Keratinocyte (primary cell): ENCODE results near the gene EMP2. TPM values are rescaled to one million over a fixed set of nuclear protein-coding genes. Genes with fewer than 3 reads are reported as not detected.

Source experiments
- DNase-seq: peaks from one replicate; pipeline ENCODE4 v3.0.0-alpha.2; 2011; ENCODE audit warnings: low read depth, missing footprints, low spot score
- FAIRE-seq: peaks from 2 replicates; lab custom pipeline; 2011; peaks lifted over from hg19 to GRCh38; lab: Jason Lieb, UNC
- H2AFZ ChIP-seq: 2 replicates; pipeline ENCODE4 v1.6.0; 2012; ENCODE audit warnings: low read length, control low read depth, inconsistent platforms; ENCODE audit not compliant: control insufficient read depth
- H3K27ac ChIP-seq: 2 replicates; pipeline ENCODE4 v1.5.1; 2011; ENCODE audit warnings: low read length; ENCODE audit not compliant: control insufficient read depth, insufficient read depth
- H3K27me3 ChIP-seq: 3 replicates; pipeline ENCODE4 v1.6.0; 2011; ENCODE audit warnings: low read length; ENCODE audit not compliant: control insufficient read depth, insufficient read depth; ENCODE audit errors: extremely low read depth
- H3K36me3 ChIP-seq, 2 experiments: 2 replicates in 1 of 2; 3 replicates in 1 of 2; pipeline ENCODE4 v1.5.1; 2011; ENCODE audit warnings: low read length in 2 of 2, mild to moderate bottlenecking in 1 of 2; ENCODE audit not compliant: control insufficient read depth in 2 of 2, insufficient read depth in 2 of 2; ENCODE audit errors: extremely low read depth in 1 of 2
- H3K4me1 ChIP-seq: 3 replicates; pipeline ENCODE4 v1.5.1; 2011; ENCODE audit warnings: low read length; ENCODE audit not compliant: control insufficient read depth, insufficient read depth; ENCODE audit errors: extremely low read depth
- H3K4me2 ChIP-seq: 3 replicates; pipeline ENCODE4 v1.6.0; 2011; ENCODE audit warnings: low read depth, low read length; ENCODE audit not compliant: control insufficient read depth, insufficient read depth; ENCODE audit errors: extremely low read depth
- H3K4me3 ChIP-seq, 3 experiments: fragments of 200-600 bp in 1 of 3; sonication (generic) in 1 of 3; 2 replicates in 2 of 3; 3 replicates in 1 of 3; pipeline ENCODE4 v1.5.1; 2011 to 2016; ENCODE audit warnings: low read length in 3 of 3, mild to moderate bottlenecking in 3 of 3, control low read depth in 2 of 3, inconsistent platforms in 1 of 3, low read depth in 1 of 3, mixed read lengths in 1 of 3, mixed run types in 1 of 3, moderate library complexity in 1 of 3; ENCODE audit not compliant: control insufficient read depth in 2 of 3, insufficient read depth in 2 of 3; ENCODE audit errors: extremely low read depth in 1 of 3
- H3K79me2 ChIP-seq: 2 replicates; pipeline ENCODE4 v1.6.0; 2012; ENCODE audit warnings: low read length; ENCODE audit not compliant: control insufficient read depth, insufficient read depth
- H3K9ac ChIP-seq: 3 replicates; pipeline ENCODE4 v1.6.0; 2011; ENCODE audit warnings: low read length; ENCODE audit not compliant: control insufficient read depth, insufficient read depth; ENCODE audit errors: extremely low read depth
- H3K9me1 ChIP-seq: 3 replicates; pipeline ENCODE4 v1.6.0; 2011; ENCODE audit warnings: low read length; ENCODE audit not compliant: control insufficient read depth, insufficient read depth; ENCODE audit errors: extremely low read depth
- H3K9me3 ChIP-seq: 2 replicates; pipeline ENCODE4 v1.5.1; 2012; ENCODE audit warnings: low read depth, low read length; ENCODE audit not compliant: control insufficient read depth
- H4K20me1 ChIP-seq: 3 replicates; pipeline ENCODE4 v1.6.0; 2011; ENCODE audit warnings: low read length; ENCODE audit not compliant: control insufficient read depth, insufficient read depth; ENCODE audit errors: extremely low read depth
- EZH2 ChIP-seq: IDR thresholded peaks from one replicate; pipeline ENCODE4 v1.6.1; 2012; ENCODE audit warnings: inconsistent platforms, mild to moderate bottlenecking, low read length, moderate library complexity
- dilution Hi-C: fragments of 300-500 bp; cut with MboI; formaldehyde crosslinking; loops from one replicate; pipeline ENCODE4 v1.7.0; 2020; ENCODE audit warnings: low sequenced_read_pairs; ENCODE audit not compliant: extremely low pct_ligation_motif_present
- polyA plus RNA-seq, 5 experiments: library from polyadenylated mRNA; depleted of rRNA in 3 of 5; stranded (reverse) in 3 of 5; stranded (forward) in 1 of 5; unstranded in 1 of 5; fragments of >200 nt; gene quantifications; 1 replicate in 1 of 5; 2 replicates in 3 of 5; 3 replicates in 1 of 5; pipeline versions ENCODE4 v1.2.1 to v1.2.3, GENCODE V29; 2011 to 2012; ENCODE audit warnings: missing spikeins in 2 of 5, low read depth in 1 of 5, low replicate concordance in 1 of 5
- TF ChIP-seq, protein P1 (sequence below), 3 experiments: IDR thresholded peaks in 1 of 3; conservative IDR thresholded peaks in 1 of 3; optimal IDR thresholded peaks in 1 of 3; 2 replicates in 2 of 3; 3 replicates in 1 of 3; pipeline versions ENCODE3 to v1.5.1; 2011; ENCODE audit warnings: low read length in 3 of 3, mild to moderate bottlenecking in 3 of 3, moderate library complexity in 2 of 3, control low read depth in 1 of 3, inconsistent platforms in 1 of 3; ENCODE audit not compliant: insufficient read depth in 2 of 3; ENCODE audit errors: extremely low read depth in 1 of 3

The EMP2 gene
- polyA plus RNA-seq, 1 donor (not counting 4 experiments of a cell fraction or from before 2014, with no cell fraction given): 19.1 TPM

DNA sequence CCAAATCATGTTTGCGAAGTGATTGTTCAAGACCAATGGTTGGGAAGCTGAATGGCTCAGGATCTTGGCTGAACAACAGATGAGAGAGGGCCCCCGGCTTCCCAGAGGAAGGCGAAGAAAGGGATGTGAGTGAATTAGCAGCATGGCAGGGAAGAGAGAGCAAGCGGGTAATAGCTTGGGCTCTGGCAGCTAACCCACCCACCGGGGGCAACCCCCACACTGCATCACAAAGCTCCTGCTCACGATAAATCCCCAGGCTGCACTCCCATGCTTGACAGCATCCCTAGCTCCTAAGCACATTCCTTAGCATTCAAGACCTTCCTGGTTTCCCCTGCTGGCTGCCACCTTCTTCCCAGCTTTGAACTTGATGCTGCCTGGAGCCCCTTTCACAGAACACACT, 26.2 kb upstream of the EMP2 start:
- dilution Hi-C loops: no loop called here
- DNase-seq (no peak), FAIRE-seq (no peak)
- H4K20me1 ChIP-seq: no peaks in the 10 kb centered on the region
- peaks cover 7% of the 10 kb centered on the region for H3K4me1 ChIP-seq
- peaks cover 4% of the 10 kb centered on the region for H3K27me3 ChIP-seq
- H3K9ac ChIP-seq: no peak overlapping the region
- H3K9me3 ChIP-seq: no peaks in the 10 kb centered on the region
- H3K4me3 ChIP-seq: no peak overlapping the region
- TF ChIP-seq, protein P1, sequence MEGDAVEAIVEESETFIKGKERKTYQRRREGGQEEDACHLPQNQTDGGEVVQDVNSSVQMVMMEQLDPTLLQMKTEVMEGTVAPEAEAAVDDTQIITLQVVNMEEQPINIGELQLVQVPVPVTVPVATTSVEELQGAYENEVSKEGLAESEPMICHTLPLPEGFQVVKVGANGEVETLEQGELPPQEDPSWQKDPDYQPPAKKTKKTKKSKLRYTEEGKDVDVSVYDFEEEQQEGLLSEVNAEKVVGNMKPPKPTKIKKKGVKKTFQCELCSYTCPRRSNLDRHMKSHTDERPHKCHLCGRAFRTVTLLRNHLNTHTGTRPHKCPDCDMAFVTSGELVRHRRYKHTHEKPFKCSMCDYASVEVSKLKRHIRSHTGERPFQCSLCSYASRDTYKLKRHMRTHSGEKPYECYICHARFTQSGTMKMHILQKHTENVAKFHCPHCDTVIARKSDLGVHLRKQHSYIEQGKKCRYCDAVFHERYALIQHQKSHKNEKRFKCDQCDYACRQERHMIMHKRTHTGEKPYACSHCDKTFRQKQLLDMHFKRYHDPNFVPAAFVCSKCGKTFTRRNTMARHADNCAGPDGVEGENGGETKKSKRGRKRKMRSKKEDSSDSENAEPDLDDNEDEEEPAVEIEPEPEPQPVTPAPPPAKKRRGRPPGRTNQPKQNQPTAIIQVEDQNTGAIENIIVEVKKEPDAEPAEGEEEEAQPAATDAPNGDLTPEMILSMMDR (optimal IDR thresholded peaks at IDR 0.05 in 1 of 3, IDR thresholded peaks at IDR 0.05 in 1 of 3, conservative IDR thresholded peaks at IDR 0.05 in 1 of 3; ENCODE audit: extremely low read depth in 1 of 3, insufficient read depth in 2 of 3, low read length in 3 of 3): no peak
- TF ChIP-seq EZH2: no peak
- H3K36me3 ChIP-seq: no peaks in the 10 kb centered on the region
- H3K4me2 ChIP-seq: no peak overlapping the region
- no peaks in the 10 kb centered on the region for H3K79me2 ChIP-seq
- no peaks in the 10 kb centered on the region for H3K9me1 ChIP-seq
- no peak overlapping the region for H3K27ac ChIP-seq
- no peak overlapping the region for H2AFZ ChIP-seq

DNA sequence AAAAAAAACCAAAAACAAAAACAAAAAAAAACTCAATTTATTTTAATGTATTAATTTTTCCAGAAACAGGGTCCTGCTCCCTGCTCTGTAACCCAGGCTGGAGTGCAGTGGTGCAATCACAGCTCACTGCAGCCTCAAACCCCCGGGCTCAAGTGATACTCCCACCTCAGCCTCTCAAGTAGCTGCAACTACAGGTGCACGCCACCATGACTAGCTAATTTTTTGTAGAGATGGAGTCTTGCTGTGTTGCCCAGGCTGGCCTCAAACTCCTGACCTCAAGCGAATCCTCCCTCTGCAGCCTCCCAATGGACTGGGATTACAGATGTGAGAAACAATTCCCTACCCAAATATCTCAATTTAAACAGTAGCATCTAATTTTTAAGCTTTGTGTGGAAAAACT, 25.2 kb upstream of the EMP2 start:
- H3K36me3 ChIP-seq: no peaks in the 10 kb centered on the region
- no peak overlapping the region for H3K9ac ChIP-seq
- H3K4me1 ChIP-seq: peaks cover 14% of the 10 kb centered on the region
- H3K4me2 ChIP-seq: no peak overlapping the region
- H3K9me1 ChIP-seq: no peaks in the 10 kb centered on the region
- no peak overlapping the region for H3K4me3 ChIP-seq
- TF ChIP-seq, protein P1 (optimal IDR thresholded peaks at IDR 0.05 in 1 of 3, IDR thresholded peaks at IDR 0.05 in 1 of 3, conservative IDR thresholded peaks at IDR 0.05 in 1 of 3; ENCODE audit: extremely low read depth in 1 of 3, insufficient read depth in 2 of 3, low read length in 3 of 3): no peak
- no peak for TF ChIP-seq EZH2
- no peaks in the 10 kb centered on the region for H4K20me1 ChIP-seq
- no peaks in the 10 kb centered on the region for H3K79me2 ChIP-seq
- H3K27me3 ChIP-seq: peaks cover 4% of the 10 kb centered on the region
- FAIRE-seq (no peak), DNase-seq (no peak)
- dilution Hi-C loops: no loop called here
- H3K9me3 ChIP-seq: no peaks in the 10 kb centered on the region
- H2AFZ ChIP-seq: no peak overlapping the region
- H3K27ac ChIP-seq: no peak overlapping the region
